Left kidney (tissue), 2 donors: ENCODE measurements around the gene CARD19. TPM values are rescaled to one million over a fixed set of nuclear protein-coding genes. Genes with fewer than 3 reads are reported as not detected.

Experiments used
- DNase-seq: peaks from one replicate; pipeline ENCODE4 v3.0.0-alpha.2; 2013
- polyA plus RNA-seq: library from polyadenylated mRNA; unstranded; fragments of 120-200 nt; gene quantifications from one replicate; pipeline ENCODE4 v1.2.1, GENCODE V29; 2013; ENCODE audit not compliant: insufficient read length

Gene CARD19
- polyA plus RNA-seq, 1 donor = 16.3 TPM

GRCh38 chr9:93061260-93061751, 34.7 kb upstream of the CARD19 start:
- no peak for DNase-seq

- DNase-seq = no peak
Observed at GRCh38 chr9:93061791-93062763, 33.9 kb upstream of the CARD19 start.

- no peak for DNase-seq
Observed at GRCh38 chr9:93064392-93065134, 31.5 kb upstream of the CARD19 start.

DNA sequence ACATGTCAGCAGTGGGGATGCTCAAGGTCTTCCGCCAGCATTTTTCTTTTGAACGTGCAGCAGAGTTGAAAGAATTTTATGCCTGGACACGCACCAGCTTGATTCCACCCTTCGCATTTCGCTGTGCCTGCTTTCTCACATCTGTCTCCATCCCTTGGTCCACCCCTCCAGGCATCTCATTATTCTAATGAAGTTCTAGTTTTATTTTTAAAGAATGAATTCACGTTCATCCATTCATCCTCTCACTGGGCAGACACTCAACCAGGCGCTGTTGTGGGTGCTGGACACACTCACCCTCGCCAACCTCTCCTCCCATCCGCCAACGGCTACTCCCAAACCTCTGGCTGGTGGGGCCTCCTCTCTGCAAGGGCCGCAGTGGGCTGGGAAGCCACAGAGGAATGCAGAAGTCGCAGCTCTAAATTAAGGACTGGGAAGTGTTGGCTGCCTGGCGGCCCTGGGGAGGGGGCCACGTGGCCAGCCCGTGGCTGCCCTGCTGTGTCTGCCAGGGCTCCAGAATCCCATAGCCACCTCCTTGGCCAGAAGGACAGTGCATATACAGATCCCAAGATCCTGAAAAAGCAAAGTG, 30.8 kb upstream of the CARD19 start:
- no peak for DNase-seq

DNA sequence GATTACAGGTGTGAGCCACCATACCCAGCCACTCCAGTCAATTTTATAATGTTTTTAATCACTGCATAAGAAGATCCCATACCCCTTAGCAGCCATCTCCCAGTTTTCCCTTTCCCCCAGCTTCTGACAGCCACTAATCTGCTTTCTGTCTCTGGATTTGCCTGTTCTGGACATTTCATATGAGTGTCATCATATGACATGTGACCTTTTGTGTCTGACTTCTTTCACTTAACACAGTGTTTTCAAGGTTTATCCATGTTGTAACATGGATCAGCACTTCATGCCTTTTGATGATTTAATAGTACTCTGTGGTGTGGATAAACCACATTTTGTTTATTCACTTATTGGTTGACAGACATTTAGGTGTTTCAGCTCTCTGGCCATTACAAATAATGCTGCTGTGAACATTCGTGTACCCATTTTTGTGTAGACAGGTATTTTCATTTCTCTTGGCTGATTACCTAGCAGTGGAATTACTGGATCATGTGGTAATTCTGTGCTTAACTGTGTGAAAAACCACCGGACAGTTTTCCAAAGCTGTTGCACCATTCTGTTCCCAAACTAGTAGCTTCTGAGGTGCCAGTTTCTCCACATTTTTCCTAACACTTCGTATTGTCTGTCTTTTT, 28.9 kb upstream of the CARD19 start:
- no peak for DNase-seq

GRCh38 chr9:93068956-93069355, 27.1 kb upstream of the CARD19 start:
- DNase-seq = no peak

- DNase-seq = no peak
Observed at GRCh38 chr9:93071464-93071863, 24.6 kb upstream of the CARD19 start.

GRCh38 chr9:93072383-93072795, 23.6 kb upstream of the CARD19 start:
- no peak for DNase-seq

GRCh38 chr9:93076101-93076791, 19.8 kb upstream of the CARD19 start:
- DNase-seq = no peak

GRCh38 chr9:93076792-93077128, 19.3 kb upstream of the CARD19 start:
- DNase-seq = no peak

DNA sequence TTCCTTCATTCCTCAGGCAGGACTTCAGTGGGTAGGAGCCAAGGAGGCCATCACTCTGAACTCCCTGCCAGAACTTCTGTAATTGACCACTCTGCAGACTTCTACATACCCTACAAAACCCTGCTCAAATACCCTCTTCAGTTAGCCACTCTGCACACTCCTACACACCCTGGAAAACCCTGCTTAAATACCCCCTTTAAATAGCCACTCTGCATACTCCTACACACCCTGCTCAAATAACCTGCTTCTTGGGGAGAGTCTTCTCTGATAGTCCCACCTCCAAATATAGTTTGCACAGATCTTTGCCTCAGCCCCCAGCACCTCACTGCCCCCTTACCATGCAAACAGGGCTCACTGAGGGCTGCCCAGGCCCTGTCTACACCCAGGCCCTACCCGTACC, 18.6 kb upstream of the CARD19 start:
- DNase-seq = no peak

- no peak for DNase-seq
Observed at GRCh38 chr9:93077811-93078210, 18.2 kb upstream of the CARD19 start.

- no peak for DNase-seq
Observed at GRCh38 chr9:93079371-93079770, 16.6 kb upstream of the CARD19 start.

DNA sequence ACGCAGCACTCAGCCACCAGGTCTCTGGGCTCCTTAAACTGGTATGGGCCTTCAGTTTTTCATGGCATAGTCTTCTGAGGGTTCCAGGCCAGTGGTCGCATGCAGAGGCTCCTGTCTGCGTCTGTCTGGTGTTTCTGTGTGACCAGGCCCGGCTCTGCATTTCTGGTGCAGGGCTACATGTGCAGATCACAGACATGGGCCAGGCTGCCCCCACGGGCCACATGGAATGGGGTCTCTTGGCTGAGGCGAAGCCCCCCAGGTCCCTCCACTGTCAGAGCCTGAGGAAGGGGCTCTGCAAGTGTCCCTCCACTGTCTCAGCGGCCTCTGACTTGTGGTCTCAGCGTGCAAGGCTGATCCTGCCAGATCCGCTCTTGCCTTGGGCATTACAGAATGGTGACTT, 15.6 kb upstream of the CARD19 start:
- no peak for DNase-seq

GRCh38 chr9:93081081-93081529, 14.9 kb upstream of the CARD19 start:
- no peak for DNase-seq

GRCh38 chr9:93081931-93082330, 14.1 kb upstream of the CARD19 start:
- DNase-seq = no peak

DNA sequence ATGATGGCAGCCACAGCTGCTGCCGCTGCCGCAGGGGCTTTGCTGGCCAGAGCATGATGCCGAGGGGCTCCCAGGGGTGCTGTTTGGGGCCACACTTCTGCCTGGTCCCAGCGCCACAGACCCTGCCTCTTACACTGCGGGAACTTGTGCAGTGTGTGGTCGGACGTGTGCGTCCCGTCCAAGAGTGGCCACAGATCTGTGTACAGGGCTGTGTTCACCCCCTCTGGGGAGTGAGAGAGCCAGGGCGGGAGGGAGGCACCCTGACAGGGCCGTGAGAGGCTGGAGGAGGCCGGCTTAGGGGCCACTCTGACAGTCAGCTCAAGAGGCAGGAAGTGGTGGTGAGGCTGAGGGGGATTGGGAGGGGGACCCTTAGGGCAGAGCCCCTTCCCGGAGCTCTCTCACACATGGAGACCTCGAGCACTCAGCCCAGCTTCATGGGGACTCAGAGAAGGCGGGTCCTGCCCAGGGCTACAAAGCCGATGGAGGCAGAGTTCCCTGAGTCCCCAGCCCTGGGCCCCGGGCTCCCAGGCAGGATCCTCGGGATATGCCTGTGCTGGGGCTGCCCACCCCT, 13.1 kb upstream of the CARD19 start:
- DNase-seq = no peak

DNA sequence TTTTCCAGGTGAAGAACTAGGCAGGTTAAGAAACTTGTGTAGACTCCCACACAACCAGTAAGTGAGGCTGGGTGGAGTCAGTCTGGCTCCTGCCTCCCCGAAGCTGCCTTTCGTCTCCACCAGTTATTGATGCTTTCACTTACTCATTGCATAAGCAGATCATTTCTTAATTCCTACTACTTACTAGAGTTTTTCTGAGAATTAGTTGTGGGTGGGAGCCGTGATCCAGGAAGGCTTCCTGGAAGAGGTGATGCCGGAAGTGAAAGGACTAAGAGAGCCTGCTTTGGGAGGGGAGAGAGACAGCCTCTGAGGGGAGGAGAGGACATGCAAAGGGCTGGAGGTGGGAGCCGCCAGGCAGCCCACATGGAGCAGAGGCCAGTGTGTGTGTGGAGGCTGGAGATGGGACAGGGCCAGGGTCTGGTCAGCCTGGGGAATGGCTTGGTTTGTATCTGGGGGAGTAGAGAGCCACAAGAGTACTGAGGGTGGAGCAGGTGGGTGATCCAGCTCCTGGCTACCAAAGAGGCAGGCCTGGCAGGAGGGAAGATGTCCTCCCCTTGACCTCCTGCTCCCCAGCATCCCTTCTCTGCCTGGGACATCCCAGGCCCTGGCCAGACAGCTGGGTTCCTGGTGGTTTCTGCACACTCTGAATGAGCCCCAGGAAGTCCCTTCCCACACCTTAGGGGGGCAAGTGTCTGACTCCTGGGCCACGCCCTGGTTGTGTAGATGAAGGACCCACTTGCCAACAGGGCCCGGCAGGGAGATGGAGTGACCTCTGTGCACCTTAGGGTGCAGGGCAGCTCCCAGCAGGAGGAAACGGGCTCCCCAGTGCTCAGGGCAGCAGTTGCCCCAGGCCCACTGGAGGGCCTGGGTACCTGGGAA, 12.2 kb upstream of the CARD19 start:
- DNase-seq = no peak

GRCh38 chr9:93084471-93084881, 11.5 kb upstream of the CARD19 start:
- DNase-seq = no peak

DNA sequence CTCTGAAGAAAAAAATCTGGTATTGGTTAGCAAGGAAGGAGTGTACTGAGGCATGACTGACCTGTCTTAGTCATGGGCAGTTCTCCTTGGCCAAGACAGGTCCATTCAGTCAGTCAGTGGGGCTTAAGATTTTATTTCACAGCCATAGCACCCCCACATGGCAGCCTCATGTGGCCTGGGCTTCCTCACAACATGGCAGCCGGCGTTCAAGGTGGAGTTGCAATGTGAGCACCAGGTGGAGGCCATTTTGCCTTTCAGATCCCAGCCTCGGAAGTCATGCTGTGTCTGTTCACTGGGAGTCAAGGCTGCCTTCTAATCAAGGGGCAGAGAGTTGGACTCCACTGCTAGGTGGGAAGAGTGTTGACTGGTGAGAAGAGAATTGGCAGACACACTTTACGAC, 10.3 kb upstream of the CARD19 start:
- DNase-seq = no peak
